A549 (cell line): Measurements from ENCODE around the gene NFIA. TPM values are rescaled to one million over a fixed set of nuclear protein-coding genes. Genes with fewer than 3 reads are reported as not detected.

Experiments used
- ATAC-seq, 2 experiments: fragments of 200-7000 bp in 1 of 2; fragments of >200 bp in 1 of 2; cut with Nextera tagmentation in 1 of 2; cut with Tn5 transposase in 1 of 2; 3 replicates each; pipeline versions ENCODE4 v1.8.0 to v1.9.1; 2018 to 2020; ENCODE audit warnings: mild to moderate bottlenecking in 1 of 2, moderate library complexity in 1 of 2
- CTCF ChIA-PET: fragments of 300-600 bp; sonication (Branson Sonifier 250); formaldehyde crosslinking; extraction: SDS; loops from one replicate; lab custom pipeline; 2021; ENCODE audit warnings: antibody characterized with exemption, inconsistent platforms; lab: Yijun Ruan, JAX
- POLR2A ChIA-PET: fragments of 350-600 bp; formaldehyde crosslinking; extraction: SDS; loops from one replicate; lab custom pipeline; 2021; ENCODE audit warnings: antibody characterized with exemption, inconsistent platforms; lab: Yijun Ruan, JAX
- DNase-seq, 2 experiments: peaks; one replicate each; pipeline versions ENCODE4 v3.0.0 to v3.0.0-alpha.2; 2011 to 2016; ENCODE audit warnings: low read depth in 1 of 2, low spot score in 1 of 2
- FAIRE-seq: peaks from 2 replicates; lab custom pipeline; 2011; peaks lifted over from hg19 to GRCh38; lab: Jason Lieb, UNC
- H3K27ac ChIP-seq, 2 experiments: fragments of >200 bp; sonication (Bioruptor Twin); formaldehyde crosslinking; 3 replicates each; pipeline ENCODE4 v1.5.1; 2016 to 2017
- H3K4me1 ChIP-seq: fragments of >200 bp; sonication (Bioruptor Twin); formaldehyde crosslinking; 3 replicates; pipeline ENCODE4 v1.6.1; 2016
- H3K4me2 ChIP-seq: fragments of >200 bp; sonication (Bioruptor Twin); formaldehyde crosslinking; 3 replicates; pipeline ENCODE4 v1.6.1; 2016
- H3K4me3 ChIP-seq: fragments of >200 bp; sonication (Bioruptor Twin); formaldehyde crosslinking; 3 replicates; pipeline ENCODE4 v1.5.1; 2016
- H3K9me3 ChIP-seq: fragments of >200 bp; sonication (Bioruptor Twin); formaldehyde crosslinking; 3 replicates; pipeline ENCODE4 v1.6.1; 2016
- ATOH8 ChIP-seq: fragments of 250-450 bp; sonication (Bioruptor Pico); IDR thresholded peaks from 2 replicates; pipeline ENCODE4 v1.5.0; 2020; ENCODE audit warnings: low read depth, mild to moderate bottlenecking, moderate library complexity
- HES2 ChIP-seq: fragments of >200 bp; sonication (Bioruptor Twin); formaldehyde crosslinking; IDR thresholded peaks from 2 replicates; pipeline ENCODE4 v1.6.1; 2016
- HEYL ChIP-seq: fragments of 250-450 bp; sonication (Bioruptor Pico); IDR thresholded peaks from 2 replicates; pipeline ENCODE4 v1.8.0; 2021; ENCODE audit warnings: mild to moderate bottlenecking, moderate library complexity
- HMGXB4 ChIP-seq: fragments of 250-450 bp; sonication (Bioruptor Pico); IDR thresholded peaks from 2 replicates; pipeline ENCODE4 v1.5.0; 2021; ENCODE audit warnings: mild to moderate bottlenecking, moderate library complexity, borderline replicate concordance
- HOXB13 ChIP-seq: fragments of 250-450 bp; sonication (Bioruptor Pico); IDR thresholded peaks from 2 replicates; pipeline ENCODE4 v1.5.0; 2020; ENCODE audit warnings: low read depth, mild to moderate bottlenecking, moderate library complexity
- KDM1A ChIP-seq: fragments of 200-600 bp; sonication (generic); IDR thresholded peaks from 2 replicates; pipeline ENCODE4 v1.6.1; 2016; ENCODE audit warnings: low read depth, mild to moderate bottlenecking
- MAZ ChIP-seq: fragments of 150-350 bp; IDR thresholded peaks from 2 replicates; pipeline ENCODE4 v1.6.1; 2014; ENCODE audit warnings: antibody characterized with exemption, low read depth, low read length, borderline replicate concordance
- NPAS2 ChIP-seq: fragments of 250-450 bp; sonication (Bioruptor Pico); IDR thresholded peaks from 2 replicates; pipeline ENCODE4 v1.8.0; 2022; ENCODE audit warnings: mild to moderate bottlenecking, moderate library complexity, borderline replicate concordance
- PBX3 ChIP-seq: IDR thresholded peaks from 2 replicates; pipeline ENCODE4 v1.6.1; 2012
- POLR2AphosphoS2 ChIP-seq: conservative IDR thresholded peaks from 2 replicates; pipeline ENCODE4 v1.6.1; 2012; ENCODE audit warnings: low read length, improper control_type of control experiment, inconsistent platforms
- RAD21 ChIP-seq, 2 experiments: fragments of >200 bp in 1 of 2; sonication (Bioruptor Twin) in 1 of 2; formaldehyde crosslinking in 1 of 2; IDR thresholded peaks in 1 of 2; conservative IDR thresholded peaks in 1 of 2; 2 replicates in 1 of 2; 3 replicates in 1 of 2; pipeline ENCODE4 v1.6.1; 2012 to 2018; ENCODE audit warnings: inconsistent platforms in 1 of 2
- RCOR1 ChIP-seq: fragments of 150-350 bp; IDR thresholded peaks from 2 replicates; pipeline ENCODE4 v1.6.1; 2014; ENCODE audit warnings: antibody characterized with exemption, low read length, low read depth
- TP53 ChIP-seq: fragments of 250-450 bp; sonication (Bioruptor Pico); IDR thresholded peaks from 2 replicates; pipeline ENCODE4 v1.5.0; 2021; ENCODE audit warnings: mild to moderate bottlenecking, moderate library complexity
- WGBS: methylation state at CpG from one replicate; pipeline ENCODE4 v1.1.6; 2017; ENCODE audit errors: missing lambda C conversion rate; 5-methylcytosine and 5-hydroxymethylcytosine counted together
- polyA plus RNA-seq, 4 experiments: library from polyadenylated mRNA; depleted of rRNA in 3 of 4; stranded (reverse); fragments of >200 nt; fragmentation: RNase III in 1 of 4; extraction: RNeasy Plus Mini Kit Qiagen cat#74134 plus additional on column Dnase treatment in 1 of 4; gene quantifications; 2 replicates in 3 of 4; 3 replicates in 1 of 4; pipeline ENCODE4 v1.2.3, GENCODE V29; 2011 to 2017
- TF ChIP-seq, protein P1 (sequence below): fragments of >200 bp; sonication (Bioruptor Twin); formaldehyde crosslinking; IDR thresholded peaks from 3 replicates; pipeline ENCODE4 v1.6.1; 2016
- TF ChIP-seq, protein P2 (sequence below): fragments of 200-600 bp; sonication (generic); IDR thresholded peaks from 2 replicates; pipeline ENCODE4 v1.6.1; 2016; ENCODE audit warnings: antibody characterized with exemption, mild to moderate bottlenecking, moderate library complexity

The NFIA gene
- polyA plus RNA-seq, 2 of the 4 experiments (the other 2 are of a cell fraction): 6.5 to 25.8 TPM

DNA sequence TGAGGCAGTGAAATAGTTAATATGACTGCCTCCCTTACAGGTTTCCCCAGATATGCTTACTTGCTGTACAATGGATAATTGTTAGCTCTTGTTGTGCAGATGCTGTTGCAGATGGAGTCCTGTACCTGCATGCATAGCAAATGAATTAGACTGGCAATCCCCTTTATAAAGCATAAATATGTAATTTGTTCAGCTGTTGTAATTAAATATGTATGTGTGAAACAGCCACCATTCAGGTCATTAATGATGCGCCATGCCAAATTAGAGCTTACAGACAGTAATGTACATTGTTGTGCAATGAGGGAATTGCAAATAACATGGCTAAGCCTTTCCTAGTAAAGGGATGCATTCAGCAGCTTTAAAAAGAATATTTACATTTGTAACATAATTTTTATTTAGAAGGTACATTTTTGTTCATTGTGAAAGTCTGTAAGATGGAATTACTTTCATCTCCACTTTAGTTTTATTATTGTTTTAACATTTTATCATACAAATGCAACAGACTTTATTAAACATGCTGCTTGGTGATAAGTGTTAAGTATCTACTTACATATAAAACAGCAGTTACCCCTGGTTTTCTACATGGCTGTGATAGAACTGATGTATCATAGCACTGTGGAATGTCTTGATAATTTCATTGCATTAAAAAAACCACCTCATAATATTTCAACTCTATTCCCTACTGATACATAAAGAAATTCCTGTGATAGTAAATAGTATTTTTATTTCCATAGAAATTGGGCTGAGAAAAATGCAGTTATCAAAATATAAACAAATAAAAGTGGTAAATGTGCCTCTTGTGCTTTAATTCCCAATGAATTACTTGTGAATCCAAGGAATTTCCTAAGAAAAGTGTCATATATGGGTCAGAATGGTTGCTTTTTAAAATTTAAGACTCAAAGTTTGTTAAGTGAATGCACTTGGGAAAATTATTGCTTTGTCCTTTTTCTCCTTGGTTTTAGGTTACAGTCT, 99.0 kb downstream of the NFIA start:
- Histone ChIP-seq H3K4me3 (no peak overlapping the region), H3K27ac (peak overlapping the region in 1 of 2 experiments; percentile 1; a peak in 1 of 6 replicates), H3K4me1 (peaks cover 40% of the 10 kb centered on the region), H3K9me3 (no peaks in the 10 kb centered on the region), H3K4me2 (peak overlapping the region; percentile 7; the same call in 1 of the 3 replicates)
- no peak for ATAC-seq
- DNase-seq: no peak
- ChIA-PET POLR2A (no interaction called here), CTCF (interaction anchor here (1.1 kb wide), 1 partner anchor 131 kb away, joined by 3 read pairs; no protein-coding TSS in a partner anchor)
- TF ChIP-seq TP53 (CRISPR knock-in tag) (no peak), POLR2AphosphoS2 (no peak), HMGXB4 (CRISPR knock-in tag) (no peak), PBX3 (no peak), HOXB13 (no peak), HEYL (CRISPR knock-in tag) (no peak), ATOH8 (CRISPR knock-in tag) (no peak), MAZ (no peak), RAD21 (conservative IDR thresholded peaks at IDR 0.05 in 1 of 2, IDR thresholded peaks at IDR 0.05 in 1 of 2) (no peak), HES2 (no peak), RCOR1 (no peak), KDM1A (no peak), NPAS2 (CRISPR knock-in tag) (no peak)
- TF ChIP-seq, protein P1, sequence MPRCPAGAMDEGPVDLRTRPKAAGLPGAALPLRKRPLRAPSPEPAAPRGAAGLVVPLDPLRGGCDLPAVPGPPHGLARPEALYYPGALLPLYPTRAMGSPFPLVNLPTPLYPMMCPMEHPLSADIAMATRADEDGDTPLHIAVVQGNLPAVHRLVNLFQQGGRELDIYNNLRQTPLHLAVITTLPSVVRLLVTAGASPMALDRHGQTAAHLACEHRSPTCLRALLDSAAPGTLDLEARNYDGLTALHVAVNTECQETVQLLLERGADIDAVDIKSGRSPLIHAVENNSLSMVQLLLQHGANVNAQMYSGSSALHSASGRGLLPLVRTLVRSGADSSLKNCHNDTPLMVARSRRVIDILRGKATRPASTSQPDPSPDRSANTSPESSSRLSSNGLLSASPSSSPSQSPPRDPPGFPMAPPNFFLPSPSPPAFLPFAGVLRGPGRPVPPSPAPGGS: no peak
- TF ChIP-seq, protein P2, sequence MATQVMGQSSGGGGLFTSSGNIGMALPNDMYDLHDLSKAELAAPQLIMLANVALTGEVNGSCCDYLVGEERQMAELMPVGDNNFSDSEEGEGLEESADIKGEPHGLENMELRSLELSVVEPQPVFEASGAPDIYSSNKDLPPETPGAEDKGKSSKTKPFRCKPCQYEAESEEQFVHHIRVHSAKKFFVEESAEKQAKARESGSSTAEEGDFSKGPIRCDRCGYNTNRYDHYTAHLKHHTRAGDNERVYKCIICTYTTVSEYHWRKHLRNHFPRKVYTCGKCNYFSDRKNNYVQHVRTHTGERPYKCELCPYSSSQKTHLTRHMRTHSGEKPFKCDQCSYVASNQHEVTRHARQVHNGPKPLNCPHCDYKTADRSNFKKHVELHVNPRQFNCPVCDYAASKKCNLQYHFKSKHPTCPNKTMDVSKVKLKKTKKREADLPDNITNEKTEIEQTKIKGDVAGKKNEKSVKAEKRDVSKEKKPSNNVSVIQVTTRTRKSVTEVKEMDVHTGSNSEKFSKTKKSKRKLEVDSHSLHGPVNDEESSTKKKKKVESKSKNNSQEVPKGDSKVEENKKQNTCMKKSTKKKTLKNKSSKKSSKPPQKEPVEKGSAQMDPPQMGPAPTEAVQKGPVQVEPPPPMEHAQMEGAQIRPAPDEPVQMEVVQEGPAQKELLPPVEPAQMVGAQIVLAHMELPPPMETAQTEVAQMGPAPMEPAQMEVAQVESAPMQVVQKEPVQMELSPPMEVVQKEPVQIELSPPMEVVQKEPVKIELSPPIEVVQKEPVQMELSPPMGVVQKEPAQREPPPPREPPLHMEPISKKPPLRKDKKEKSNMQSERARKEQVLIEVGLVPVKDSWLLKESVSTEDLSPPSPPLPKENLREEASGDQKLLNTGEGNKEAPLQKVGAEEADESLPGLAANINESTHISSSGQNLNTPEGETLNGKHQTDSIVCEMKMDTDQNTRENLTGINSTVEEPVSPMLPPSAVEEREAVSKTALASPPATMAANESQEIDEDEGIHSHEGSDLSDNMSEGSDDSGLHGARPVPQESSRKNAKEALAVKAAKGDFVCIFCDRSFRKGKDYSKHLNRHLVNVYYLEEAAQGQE: no peak
- 95% methylated on average over 1 of the region's 1 CpG for WGBS
- FAIRE-seq: no peak
